Keratinocyte (primary cell): ENCODE data around the gene IFT172.

Experiments
- EZH2 ChIP-seq: IDR thresholded peaks from one replicate; pipeline ENCODE4 v1.6.1; 2012; ENCODE audit warnings: inconsistent platforms, mild to moderate bottlenecking, low read length, moderate library complexity
- TF ChIP-seq, protein P1 (sequence below), 3 experiments: IDR thresholded peaks in 1 of 3; conservative IDR thresholded peaks in 1 of 3; optimal IDR thresholded peaks in 1 of 3; 2 replicates in 2 of 3; 3 replicates in 1 of 3; pipeline versions ENCODE3 to v1.5.1; 2011; ENCODE audit warnings: low read length in 3 of 3, mild to moderate bottlenecking in 3 of 3, moderate library complexity in 2 of 3, control low read depth in 1 of 3, inconsistent platforms in 1 of 3; ENCODE audit not compliant: insufficient read depth in 2 of 3; ENCODE audit errors: extremely low read depth in 1 of 3

DNA sequence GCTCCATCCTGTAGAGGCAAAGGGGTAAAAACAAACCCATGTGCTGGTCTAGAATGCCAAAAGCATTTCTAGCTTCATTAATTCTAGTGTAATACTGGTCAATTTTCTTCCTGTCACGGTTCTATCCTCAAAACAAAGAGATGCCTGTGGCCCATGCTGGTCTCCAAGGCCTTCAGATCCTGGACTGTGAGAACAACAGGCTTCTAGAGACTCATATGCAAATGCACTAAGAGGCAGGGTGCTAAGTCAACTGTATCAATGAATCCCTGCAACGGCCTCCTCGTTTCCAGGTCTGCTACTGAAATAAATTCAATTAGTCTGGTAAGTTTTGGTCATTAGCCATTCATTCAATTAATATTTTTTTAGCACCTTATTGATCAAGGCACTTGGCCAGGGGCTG is 4.0 kb downstream of the IFT172 start:
- no peak for TF ChIP-seq EZH2
- TF ChIP-seq, protein P1, sequence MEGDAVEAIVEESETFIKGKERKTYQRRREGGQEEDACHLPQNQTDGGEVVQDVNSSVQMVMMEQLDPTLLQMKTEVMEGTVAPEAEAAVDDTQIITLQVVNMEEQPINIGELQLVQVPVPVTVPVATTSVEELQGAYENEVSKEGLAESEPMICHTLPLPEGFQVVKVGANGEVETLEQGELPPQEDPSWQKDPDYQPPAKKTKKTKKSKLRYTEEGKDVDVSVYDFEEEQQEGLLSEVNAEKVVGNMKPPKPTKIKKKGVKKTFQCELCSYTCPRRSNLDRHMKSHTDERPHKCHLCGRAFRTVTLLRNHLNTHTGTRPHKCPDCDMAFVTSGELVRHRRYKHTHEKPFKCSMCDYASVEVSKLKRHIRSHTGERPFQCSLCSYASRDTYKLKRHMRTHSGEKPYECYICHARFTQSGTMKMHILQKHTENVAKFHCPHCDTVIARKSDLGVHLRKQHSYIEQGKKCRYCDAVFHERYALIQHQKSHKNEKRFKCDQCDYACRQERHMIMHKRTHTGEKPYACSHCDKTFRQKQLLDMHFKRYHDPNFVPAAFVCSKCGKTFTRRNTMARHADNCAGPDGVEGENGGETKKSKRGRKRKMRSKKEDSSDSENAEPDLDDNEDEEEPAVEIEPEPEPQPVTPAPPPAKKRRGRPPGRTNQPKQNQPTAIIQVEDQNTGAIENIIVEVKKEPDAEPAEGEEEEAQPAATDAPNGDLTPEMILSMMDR (optimal IDR thresholded peaks at IDR 0.05 in 1 of 3, IDR thresholded peaks at IDR 0.05 in 1 of 3, conservative IDR thresholded peaks at IDR 0.05 in 1 of 3; ENCODE audit: extremely low read depth in 1 of 3, insufficient read depth in 2 of 3, low read length in 3 of 3) = no peak
